ENCODE results near the gene TIGIT. TPM values are rescaled to one million over a fixed set of nuclear protein-coding genes. Genes with fewer than 3 reads are reported as not detected.

TIGIT gene
- 1 to 10 TPM in 1 of 4 donors, under 1 TPM in 3; 0.19 to 1.8 (median 0.52) TPM for total RNA-seq

GRCh38 chr3:114293838-114294535, at the start of gene TIGIT:
Gene TIGIT (plus strand): TSS chr3:114294028. CDS start chr3:114294062, 34 bp downstream.
- DNase-seq (ENCODE audit: low spot score) (no peak), ATAC-seq (ENCODE audit: low FRiP score) (no peak)
- TF ChIP-seq, protein P1, sequence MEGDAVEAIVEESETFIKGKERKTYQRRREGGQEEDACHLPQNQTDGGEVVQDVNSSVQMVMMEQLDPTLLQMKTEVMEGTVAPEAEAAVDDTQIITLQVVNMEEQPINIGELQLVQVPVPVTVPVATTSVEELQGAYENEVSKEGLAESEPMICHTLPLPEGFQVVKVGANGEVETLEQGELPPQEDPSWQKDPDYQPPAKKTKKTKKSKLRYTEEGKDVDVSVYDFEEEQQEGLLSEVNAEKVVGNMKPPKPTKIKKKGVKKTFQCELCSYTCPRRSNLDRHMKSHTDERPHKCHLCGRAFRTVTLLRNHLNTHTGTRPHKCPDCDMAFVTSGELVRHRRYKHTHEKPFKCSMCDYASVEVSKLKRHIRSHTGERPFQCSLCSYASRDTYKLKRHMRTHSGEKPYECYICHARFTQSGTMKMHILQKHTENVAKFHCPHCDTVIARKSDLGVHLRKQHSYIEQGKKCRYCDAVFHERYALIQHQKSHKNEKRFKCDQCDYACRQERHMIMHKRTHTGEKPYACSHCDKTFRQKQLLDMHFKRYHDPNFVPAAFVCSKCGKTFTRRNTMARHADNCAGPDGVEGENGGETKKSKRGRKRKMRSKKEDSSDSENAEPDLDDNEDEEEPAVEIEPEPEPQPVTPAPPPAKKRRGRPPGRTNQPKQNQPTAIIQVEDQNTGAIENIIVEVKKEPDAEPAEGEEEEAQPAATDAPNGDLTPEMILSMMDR (IDR thresholded peaks at IDR 0.05) = no peak

DNA sequence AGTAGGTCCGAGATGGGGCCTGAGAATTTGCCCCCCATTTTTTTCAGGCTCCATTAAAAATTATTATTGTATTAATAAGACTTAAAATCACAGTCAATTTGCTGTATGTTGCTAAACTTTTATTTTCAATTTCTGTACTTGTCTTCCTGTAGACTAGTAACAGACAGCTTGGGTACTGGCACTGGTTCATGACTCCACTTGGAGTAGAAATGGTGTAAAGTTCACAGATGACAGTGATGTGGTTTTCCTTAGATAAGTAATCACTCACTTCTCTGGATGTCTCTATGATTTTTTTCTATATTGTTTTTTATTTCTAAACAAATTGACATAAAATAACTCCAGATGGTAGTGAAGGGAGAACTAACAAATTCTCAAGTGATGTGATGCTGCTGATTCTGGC, 40.9 kb upstream of the TIGIT start:
- DNase-seq (ENCODE audit: low spot score) (no peak), ATAC-seq (ENCODE audit: low FRiP score) (no peak)
- TF ChIP-seq, protein P1 (IDR thresholded peaks at IDR 0.05) = no peak

DNA sequence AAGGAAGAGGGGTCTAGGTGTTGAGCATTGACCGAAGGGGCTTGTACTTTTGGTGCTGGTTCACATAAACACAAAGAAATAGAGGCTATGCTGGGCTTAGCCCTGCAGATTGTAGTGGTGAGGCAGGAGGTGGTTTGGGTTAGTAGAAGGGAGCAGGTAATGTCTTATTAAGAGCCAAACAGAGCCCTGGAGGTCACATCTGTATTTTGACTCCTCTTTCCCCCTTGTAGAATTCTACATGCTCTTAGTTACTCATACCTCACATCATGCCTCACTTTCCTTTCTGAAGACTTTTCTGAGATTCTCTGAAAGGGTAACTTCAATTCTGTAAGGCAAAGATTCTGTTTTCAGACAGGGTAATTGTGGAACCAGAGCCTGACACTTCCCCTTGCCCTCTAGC, 40.3 kb upstream of the TIGIT start:
- ATAC-seq (ENCODE audit: low FRiP score) (no peak), DNase-seq (ENCODE audit: low spot score) (no peak)
- TF ChIP-seq, protein P1 (IDR thresholded peaks at IDR 0.05) = no peak

DNA sequence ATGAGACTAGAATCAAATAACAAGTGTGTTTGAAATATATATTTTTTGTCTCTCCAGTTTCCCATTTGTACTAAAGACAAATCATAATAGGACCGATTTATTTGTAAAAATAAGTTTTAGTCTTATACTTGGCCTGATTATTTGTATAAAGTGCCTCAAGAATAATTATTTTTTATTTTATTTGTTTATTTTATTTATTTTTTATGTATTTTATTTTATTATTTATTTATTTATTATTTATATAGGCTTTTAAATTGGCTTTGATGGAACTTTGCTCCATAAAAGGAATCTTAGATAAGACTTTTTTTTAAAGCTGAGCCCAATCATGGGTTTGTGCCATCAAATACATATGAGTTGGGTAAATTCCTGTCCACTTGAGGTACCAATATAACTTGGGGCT, 34.3 kb upstream of the TIGIT start:
- TF ChIP-seq, protein P1 (IDR thresholded peaks at IDR 0.05) = no peak
- ATAC-seq (ENCODE audit: low FRiP score) = no peak
- DNase-seq (ENCODE audit: low spot score) = no peak

GRCh38 chr3:114260152-114260551, 33.7 kb upstream of the TIGIT start:
- TF ChIP-seq, protein P1 (IDR thresholded peaks at IDR 0.05) = no peak
- no peak for ATAC-seq (ENCODE audit: low FRiP score)
- no peak for DNase-seq (ENCODE audit: low spot score)

DNA sequence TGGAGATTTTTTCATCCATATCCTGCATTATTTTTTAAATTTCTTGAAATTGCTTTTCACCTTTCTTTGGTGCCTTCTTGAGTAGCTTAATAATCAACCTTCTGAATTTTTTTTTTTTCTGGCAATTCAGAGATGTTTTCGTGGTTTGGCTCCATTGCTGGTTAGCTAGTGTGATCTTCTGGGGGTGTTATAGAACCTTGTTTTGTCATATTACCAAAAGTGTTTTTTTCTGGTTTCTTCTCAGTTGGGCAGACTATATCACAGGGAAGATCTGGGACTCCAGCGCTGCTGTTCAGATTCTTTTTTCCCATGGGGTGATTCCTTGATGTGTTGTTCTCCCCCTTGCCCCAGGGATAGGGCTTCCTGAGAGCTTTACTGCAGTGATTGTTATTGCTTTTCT, 23.8 kb upstream of the TIGIT start:
- ATAC-seq (ENCODE audit: low FRiP score) = no peak

More for the DNA sequence above, 23.8 kb upstream of the TIGIT start:
- TF ChIP-seq, protein P1 (IDR thresholded peaks at IDR 0.05) = no peak
- no peak for DNase-seq (ENCODE audit: low spot score)

All from omental fat pad (tissue), 4 donors.